ENCODE results near the gene TMEM245. TPM values are rescaled to one million over a fixed set of nuclear protein-coding genes. Genes with fewer than 3 reads are reported as not detected.

Gene TMEM245
- total RNA-seq, 1 experiment from 2014 or later, result 34.8 TPM

- DNase-seq (ENCODE audit: low read depth, low spot score) (no peak), ATAC-seq (no peak)
- no peak overlapping the region for H3K27ac ChIP-seq (ENCODE audit: low read depth, low read length)
- RAD21 ChIA-PET (ENCODE audit: low non-redundant PET in 1 of 2, low total read pairs in 2 of 2, uncharacterized antibody in 2 of 2, unreplicated experiment in 2 of 2), result no interaction called here
- BruUV-seq (replicated peaks), result no TSS peak
- no peaks in the 10 kb centered on the region for H3K9me3 ChIP-seq (ENCODE audit: control insufficient read depth in 1 of 2, insufficient read depth in 1 of 2, low read depth in 1 of 2, low read length in 2 of 2)
- TF ChIP-seq JUND (IDR thresholded peaks at IDR 0.05) (no peak), RAD21 (IDR thresholded peaks at IDR 0.05; ENCODE audit: low read depth) (no peak), ZNF274 (IDR thresholded peaks at IDR 0.05; ENCODE audit: low read depth, low read length) (no peak), EGR1 (IDR thresholded peaks at IDR 0.05; ENCODE audit: low read depth) (no peak), EZH2phosphoT487 (IDR thresholded peaks at IDR 0.05; ENCODE audit: borderline replicate concordance) (no peak), FOSL1 (IDR thresholded peaks at IDR 0.05; ENCODE audit: low read depth) (no peak), SRF (IDR thresholded peaks at IDR 0.05; ENCODE audit: low read depth) (no peak)
- no peaks in the 10 kb centered on the region for H3K27me3 ChIP-seq (ENCODE audit: insufficient read depth, low read length)
- no peaks in the 10 kb centered on the region for H3K9me2 ChIP-seq (ENCODE audit: insufficient read depth)
- intact Hi-C loops (cut with micrococcal nuclease), result no loop called here
- H2AFZ ChIP-seq (ENCODE audit: low read depth, low read length, poor library complexity, severe bottlenecking), result no peak overlapping the region
- CTCF ChIA-PET, result no interaction called here
- H3K4me2 ChIP-seq (ENCODE audit: low read length), result no peak overlapping the region
- H3K79me2 ChIP-seq (ENCODE audit: insufficient read depth, low read length), result peaks cover 5% of the 10 kb centered on the region; the same call in 1 of the 2 replicates
- no peaks in the 10 kb centered on the region; a peak in 1 of 4 replicates for H3K4me1 ChIP-seq (ENCODE audit: control insufficient read depth in 1 of 2, insufficient read depth in 2 of 2, low read length in 2 of 2)
- H4K20me1 ChIP-seq (ENCODE audit: insufficient read depth), result no peaks in the 10 kb centered on the region
- peaks cover 3 to 6% of the 10 kb centered on the region in 2 experiments; a peak in 1 of 4 replicates for H3K36me3 ChIP-seq (ENCODE audit: control insufficient read depth in 1 of 2, insufficient read depth in 2 of 2, low read length in 2 of 2)
- no peak overlapping the region for H3K4me3 ChIP-seq (replicated peaks in 1 of 2; ENCODE audit: low read depth in 1 of 2, low read length in 2 of 2)
- POLR2A ChIA-PET, result no interaction called here
- no peak overlapping the region for H3K9ac ChIP-seq (ENCODE audit: low read length)
These were observed 98.9 kb downstream of the TMEM245 start for GRCh38 chr9:109020581-109021511.

GRCh38 chr9:109020113-109020512 is 99.6 kb downstream of the TMEM245 start:
- Histone ChIP-seq H3K4me3 (replicated peaks in 1 of 2; ENCODE audit: low read depth in 1 of 2, low read length in 2 of 2) (no peak overlapping the region), H3K4me1 (ENCODE audit: control insufficient read depth in 1 of 2, insufficient read depth in 2 of 2, low read length in 2 of 2) (no peaks in the 10 kb centered on the region; a peak in 1 of 4 replicates), H3K79me2 (ENCODE audit: insufficient read depth, low read length) (peaks cover 4% of the 10 kb centered on the region; the same call in 1 of the 2 replicates), H3K36me3 (ENCODE audit: control insufficient read depth in 1 of 2, insufficient read depth in 2 of 2, low read length in 2 of 2) (peaks cover 3 to 6% of the 10 kb centered on the region in 2 experiments; a peak in 1 of 4 replicates), H2AFZ (ENCODE audit: low read depth, low read length, poor library complexity, severe bottlenecking) (no peak overlapping the region), H3K27me3 (ENCODE audit: insufficient read depth, low read length) (no peaks in the 10 kb centered on the region), H4K20me1 (ENCODE audit: insufficient read depth) (no peaks in the 10 kb centered on the region), H3K9me2 (ENCODE audit: insufficient read depth) (no peaks in the 10 kb centered on the region), H3K4me2 (ENCODE audit: low read length) (no peak overlapping the region), H3K9me3 (ENCODE audit: control insufficient read depth in 1 of 2, insufficient read depth in 1 of 2, low read depth in 1 of 2, low read length in 2 of 2) (no peaks in the 10 kb centered on the region), H3K9ac (ENCODE audit: low read length) (no peak overlapping the region), H3K27ac (ENCODE audit: low read depth, low read length) (no peak overlapping the region)
- no peak for ATAC-seq
- ChIA-PET POLR2A (no interaction called here), RAD21 (ENCODE audit: low non-redundant PET in 1 of 2, low total read pairs in 2 of 2, uncharacterized antibody in 2 of 2, unreplicated experiment in 2 of 2) (no interaction called here), CTCF (no interaction called here)
- no TSS peak for BruUV-seq (replicated peaks)
- DNase-seq (ENCODE audit: low read depth, low spot score), result no peak
- intact Hi-C loops (cut with micrococcal nuclease), result no loop called here
- no peak for TF ChIP-seq CEBPB (IDR thresholded peaks at IDR 0.05; ENCODE audit: low read depth)
- no peak for TF ChIP-seq EZH2phosphoT487 (IDR thresholded peaks at IDR 0.05; ENCODE audit: borderline replicate concordance)
- no peak for TF ChIP-seq TCF7L2 (IDR thresholded peaks at IDR 0.05; ENCODE audit: borderline replicate concordance, extremely low read depth, insufficient read depth, insufficient read length)
- TF ChIP-seq YY1 (IDR thresholded peaks at IDR 0.05; ENCODE audit: extremely low read depth, insufficient replicate concordance, low read depth, low read length), result no peak
- TF ChIP-seq SRF (IDR thresholded peaks at IDR 0.05; ENCODE audit: low read depth), result no peak
- TF ChIP-seq EGR1 (IDR thresholded peaks at IDR 0.05; ENCODE audit: low read depth), result no peak
- TF ChIP-seq ZFX (IDR thresholded peaks at IDR 0.05), result no peak
- TF ChIP-seq CTCF (IDR thresholded peaks at IDR 0.05 in 2 of 3, conservative IDR thresholded peaks at IDR 0.05 in 1 of 3; ENCODE audit: borderline replicate concordance in 1 of 3, insufficient read depth in 1 of 3, low read depth in 2 of 3, low read length in 2 of 3), result no peak
- TF ChIP-seq CBX3 (IDR thresholded peaks at IDR 0.05; ENCODE audit: low read depth), result no peak
- TF ChIP-seq REST (IDR thresholded peaks at IDR 0.05; ENCODE audit: low read depth), result no peak
- TF ChIP-seq RAD21 (IDR thresholded peaks at IDR 0.05; ENCODE audit: low read depth), result no peak
